Superior temporal gyrus (tissue), 1 donor: ENCODE results near the gene TEX11.
"Not testable (repeated sequence)": the region's sequence is repeated elsewhere in the genome, so short reads cannot be mapped to it uniquely, and the experiment has no call there.

Experiments
- DNase-seq: peaks from one replicate; pipeline ENCODE4 v3.0.0-alpha.2; 2016; ENCODE audit errors: extremely low spot score

The TEX11 gene

DNA sequence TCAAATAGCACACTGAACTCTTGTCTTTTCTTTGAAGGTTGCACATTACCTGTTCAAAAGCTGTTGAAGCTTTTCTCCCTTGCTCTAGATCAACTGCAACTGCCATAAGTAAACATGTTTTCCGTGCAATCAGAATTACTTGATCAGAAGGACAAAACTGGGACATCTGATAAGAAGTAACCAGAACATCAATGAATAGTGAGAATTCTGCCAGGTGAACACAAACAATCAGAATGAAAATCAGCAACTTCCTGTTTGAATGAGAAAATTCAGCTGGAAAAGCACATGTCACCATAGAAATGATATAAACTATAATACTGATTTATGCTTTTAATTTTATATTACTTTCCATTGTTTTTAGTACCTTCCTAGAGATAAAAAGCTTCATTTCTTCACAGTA is 303.2 kb downstream of the TEX11 start:
- DNase-seq: no peak

DNA sequence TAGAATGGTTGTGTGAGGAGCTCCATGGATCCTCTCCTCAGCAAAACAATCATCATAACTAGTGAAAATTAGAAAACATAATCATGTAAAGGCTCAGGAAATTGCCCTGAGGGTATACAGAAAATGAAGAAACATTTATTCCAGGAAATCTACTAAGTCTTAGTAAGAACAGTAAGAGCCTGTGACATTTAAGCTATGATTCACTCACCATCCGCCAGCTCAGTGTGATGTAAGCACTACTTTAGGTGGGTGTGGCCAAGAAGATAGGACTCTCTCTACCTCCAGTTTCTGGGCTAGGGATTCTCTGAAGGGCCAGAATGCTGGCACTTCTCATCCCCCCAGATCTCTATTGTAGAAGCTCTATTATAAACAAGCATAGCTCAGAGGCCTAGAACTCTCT is 316.4 kb downstream of the TEX11 start:
- DNase-seq: no peak

DNA sequence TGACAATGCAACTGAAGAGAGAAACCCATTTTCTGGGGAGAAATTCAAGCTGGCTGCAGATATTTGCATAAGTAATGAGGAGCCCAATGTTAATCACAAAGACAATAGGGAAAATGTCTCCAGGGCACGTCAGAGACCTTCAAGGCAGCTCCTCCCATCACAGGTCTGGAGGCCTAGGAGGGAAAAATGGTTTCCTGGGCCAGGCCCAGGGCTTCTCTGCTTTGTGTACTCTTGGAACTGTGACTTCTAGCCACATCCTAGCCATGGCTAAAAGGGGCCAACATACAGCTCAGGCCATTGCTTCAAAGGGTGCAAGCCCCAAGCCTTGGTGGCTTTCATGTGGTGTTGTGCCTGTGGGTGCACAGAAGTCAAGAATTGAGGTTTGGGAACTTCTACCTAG is 321.4 kb downstream of the TEX11 start:
- not testable (repeated sequence) for DNase-seq

DNA sequence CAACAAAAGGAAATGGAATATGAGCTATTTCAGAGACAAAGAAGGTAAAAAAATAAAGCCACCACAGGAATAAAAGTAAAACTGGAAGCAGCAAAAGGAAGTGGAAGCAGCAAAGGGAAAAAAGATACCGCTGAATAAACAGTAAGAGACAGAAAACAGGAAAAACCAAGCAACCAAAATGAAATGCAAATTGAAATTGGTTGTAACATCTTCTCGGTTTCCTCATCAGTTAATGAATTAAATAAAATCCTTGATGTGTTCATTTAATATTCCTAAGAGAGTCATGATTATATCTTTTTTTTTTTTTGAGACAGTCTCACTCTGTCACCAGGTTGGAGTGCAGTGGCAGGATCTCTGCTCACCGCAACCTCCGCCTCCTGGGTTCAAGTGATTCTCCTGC is 331.1 kb downstream of the TEX11 start:
- no peak for DNase-seq

DNA sequence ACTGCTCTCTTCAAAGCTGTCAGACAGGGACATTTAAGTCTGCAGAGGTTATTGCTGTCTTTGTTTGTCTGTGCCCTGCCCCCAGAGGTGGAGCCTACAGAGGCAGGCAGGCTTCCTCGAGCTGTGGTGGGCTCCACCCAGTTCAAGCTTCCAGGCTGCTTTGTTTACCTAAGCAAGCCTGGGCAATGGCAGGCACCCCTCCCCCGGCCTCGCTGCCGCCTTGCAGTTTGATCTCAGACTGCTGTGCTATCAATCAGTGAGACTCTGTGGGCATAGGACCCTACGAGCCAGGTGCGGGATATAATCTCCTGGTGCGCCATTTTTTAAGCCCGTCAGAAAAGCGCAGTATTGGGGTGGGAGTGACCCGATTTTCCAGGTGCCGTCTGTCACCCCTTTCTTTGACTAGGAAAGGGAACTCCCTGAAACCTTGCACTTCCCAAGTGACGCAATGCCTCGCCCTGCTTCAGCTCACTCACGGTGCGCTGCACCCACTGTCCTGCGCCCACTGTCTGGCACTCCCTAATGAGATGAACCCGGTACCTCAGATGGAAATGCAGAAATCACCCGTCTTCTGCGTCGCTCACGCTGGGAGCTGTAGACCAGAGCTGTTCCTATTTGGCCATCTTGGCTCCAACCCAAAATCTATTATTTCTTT is 338.5 kb downstream of the TEX11 start:
- not testable (repeated sequence) for DNase-seq

DNA sequence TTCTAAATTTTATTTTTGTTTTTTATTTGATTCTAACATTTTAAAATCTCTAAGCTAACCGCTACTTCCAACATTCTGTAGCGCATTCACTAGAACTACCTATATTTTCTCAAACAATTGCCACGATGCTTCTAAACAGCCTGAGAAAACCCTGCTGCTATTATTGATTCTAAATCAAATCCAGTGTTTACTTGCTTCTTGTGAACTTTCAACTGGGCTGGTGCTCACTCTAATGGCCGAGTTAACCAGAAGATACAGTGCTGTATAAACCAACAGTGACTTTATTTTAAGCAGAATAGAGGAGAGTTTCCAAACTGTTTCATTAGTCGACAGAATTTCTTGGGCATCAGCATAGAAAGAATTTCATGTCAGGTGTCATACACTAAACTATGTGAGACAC is 353.6 kb downstream of the TEX11 start:
- no peak for DNase-seq

DNA sequence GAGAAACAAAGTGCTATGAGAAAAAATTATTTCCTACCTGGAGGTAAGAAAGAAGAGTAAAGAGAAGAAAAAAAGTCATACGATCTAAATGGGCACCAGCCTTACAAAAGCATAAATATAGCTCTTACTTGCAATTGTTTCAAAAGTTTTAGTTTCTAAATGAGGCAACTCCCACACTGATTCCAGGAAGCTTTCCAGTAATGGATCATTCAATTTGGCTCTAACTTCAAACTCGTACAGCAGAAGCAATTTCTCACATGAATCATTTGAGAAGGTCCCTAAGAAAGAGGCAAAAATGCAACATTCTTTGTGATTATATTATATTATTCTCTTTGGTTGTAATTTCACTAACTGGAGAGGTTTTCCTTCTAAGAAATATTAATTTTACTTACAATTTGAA is 354.0 kb downstream of the TEX11 start:
- peak; percentile 10 for DNase-seq

DNA sequence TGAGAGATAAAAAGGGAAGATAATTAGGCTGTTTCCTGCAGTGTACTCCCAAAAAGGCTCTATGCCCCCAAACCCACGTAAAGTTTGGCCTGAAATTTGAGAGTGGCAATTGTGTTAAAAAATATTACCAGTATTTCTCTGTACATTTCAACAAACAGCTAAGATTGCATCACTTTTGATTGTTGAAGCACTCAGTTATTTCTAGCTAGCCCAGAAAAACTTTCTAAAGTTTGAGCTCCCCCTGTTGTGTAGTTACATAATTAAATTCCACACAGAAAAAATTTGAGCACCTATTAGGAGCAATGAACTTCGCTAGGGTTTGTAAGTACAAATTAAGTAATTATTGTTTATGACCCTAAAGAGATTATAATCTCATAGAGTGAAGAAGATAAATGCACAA is 354.4 kb downstream of the TEX11 start:
- DNase-seq: no peak

DNA sequence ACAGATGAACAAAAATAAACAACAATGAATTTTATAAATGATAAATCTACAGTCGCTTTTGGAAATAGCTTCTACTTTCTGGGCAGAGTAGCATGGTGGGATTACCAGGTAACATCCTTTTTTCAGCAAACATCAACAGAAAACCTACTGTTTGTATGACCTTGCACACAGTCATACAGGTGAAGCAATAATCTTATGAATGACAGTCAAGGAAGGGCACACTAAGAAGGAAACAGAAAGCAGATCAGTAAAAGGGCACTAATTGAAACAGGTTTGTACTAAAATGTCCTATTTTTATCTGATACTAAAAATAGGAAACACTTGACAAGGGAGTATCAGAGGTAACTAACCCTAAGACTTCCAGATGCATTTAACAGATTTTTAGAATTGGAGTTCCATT is 355.0 kb downstream of the TEX11 start:
- no peak for DNase-seq

DNA sequence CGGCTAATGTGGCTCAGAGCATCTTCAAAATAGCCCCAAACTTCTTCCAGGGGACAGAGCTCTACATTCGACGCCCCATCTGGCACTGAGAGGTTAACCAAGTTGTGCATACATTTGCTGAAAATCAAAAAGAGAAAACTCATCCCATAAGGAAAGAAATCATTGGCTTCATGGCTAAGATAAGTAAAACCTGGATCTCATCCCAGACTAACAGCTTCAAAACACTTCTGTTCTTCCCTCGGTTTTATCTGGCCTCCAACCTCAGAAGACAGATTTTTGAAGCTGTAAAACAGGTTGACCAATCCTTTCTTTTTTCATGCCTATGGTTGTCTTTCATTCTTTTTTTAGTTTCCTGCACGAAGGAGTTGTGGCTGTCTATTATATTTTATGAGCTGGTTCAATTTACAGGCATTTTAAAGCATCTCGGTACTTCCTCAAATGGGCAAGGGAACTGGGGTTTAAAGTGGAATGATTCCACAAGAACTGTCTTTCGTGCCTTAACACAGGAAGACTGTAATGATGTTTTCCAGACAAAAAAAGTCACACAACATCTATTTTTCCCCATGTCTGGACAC is 356.3 kb downstream of the TEX11 start:
- DNase-seq: peak; percentile 12

DNA sequence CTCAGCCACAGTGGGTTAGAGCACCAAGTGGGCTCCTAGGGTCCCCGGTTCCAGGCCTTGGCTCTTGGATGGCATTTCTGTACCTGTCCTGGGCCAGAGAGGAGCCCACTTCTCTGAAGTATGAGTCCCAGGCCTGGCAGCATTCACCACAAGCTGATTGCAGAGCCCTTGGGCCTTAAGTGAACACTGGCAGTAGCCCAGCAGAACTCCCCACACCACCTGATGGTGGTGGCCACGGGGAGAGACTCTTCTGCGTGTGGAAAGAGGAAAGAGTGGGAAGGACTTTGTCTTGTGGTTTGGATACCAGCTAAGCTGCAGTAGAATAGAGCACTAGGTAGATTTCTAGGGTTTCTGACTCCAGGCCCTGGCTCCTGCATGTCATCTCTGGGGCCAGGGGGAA is 359.1 kb downstream of the TEX11 start:
- DNase-seq: no peak

DNA sequence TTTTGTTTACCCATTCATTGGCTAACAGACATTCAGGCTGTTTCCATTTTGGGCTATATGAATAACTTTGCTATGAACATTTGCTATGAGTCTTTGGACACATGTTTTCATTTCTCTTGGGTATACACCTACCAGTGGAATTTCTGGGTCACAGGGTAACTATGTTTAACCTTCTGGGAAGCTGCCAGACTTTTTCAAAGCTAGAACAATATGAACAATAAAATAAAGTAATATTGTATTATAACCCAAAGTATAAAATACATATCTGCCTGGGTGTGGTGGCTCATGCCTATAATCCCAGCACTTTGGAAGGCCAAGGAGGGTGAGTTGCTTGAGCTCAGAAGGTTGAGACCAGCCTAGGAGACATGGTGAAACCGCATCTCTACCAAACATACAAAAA is 373.3 kb downstream of the TEX11 start:
- DNase-seq: no peak

DNA sequence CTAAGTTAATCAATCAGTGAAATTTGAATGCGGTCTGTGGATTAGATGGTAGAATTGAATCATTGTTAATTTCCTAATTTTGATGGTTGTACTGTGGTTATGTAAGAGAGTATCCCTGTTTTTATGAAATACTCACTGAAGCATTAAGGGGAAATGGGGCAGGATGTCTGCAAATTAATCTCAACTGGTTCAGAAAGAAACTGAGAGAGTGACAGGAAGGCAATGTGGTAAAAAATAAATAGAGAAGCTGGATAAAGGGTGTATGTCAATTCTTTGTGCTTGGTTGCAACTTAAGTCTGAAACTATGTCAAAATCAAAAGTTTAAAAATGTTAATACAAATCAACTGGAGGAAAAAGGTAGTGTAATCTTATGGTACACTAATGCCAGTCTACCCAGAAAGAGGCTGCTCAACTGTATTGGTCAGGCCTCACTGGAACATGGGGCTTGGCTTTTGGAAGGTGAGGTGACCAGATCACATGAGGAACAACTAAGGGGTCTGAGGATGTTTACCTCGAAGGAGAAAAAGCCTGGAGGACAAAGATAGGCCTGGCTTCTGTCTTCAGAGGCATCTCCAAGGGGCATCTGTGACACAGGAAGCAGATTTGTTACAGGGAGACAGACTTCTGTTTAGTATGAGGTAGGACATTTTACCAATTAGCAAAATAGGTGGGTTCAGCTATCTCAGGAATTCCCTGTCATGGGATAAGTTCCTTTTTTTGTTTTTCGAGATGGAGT is 380.7 kb downstream of the TEX11 start:
- no peak for DNase-seq

DNA sequence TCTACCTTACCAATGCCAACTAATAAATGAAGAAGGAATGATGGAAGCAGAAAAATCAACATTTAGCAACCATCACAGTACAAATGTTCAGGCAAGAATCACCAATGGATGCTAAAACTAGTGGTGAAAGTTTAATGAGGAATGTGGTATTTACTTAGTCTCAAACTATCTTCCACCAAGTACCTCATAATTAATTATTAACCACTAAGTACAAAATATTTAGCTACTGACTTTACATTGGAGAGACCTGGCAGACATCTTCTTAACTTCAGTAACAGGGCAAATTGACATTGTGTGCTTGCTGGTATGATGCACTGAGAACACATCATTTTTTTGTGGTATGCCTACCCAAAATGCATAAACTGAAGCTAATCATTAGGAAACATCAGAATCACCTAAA is 381.5 kb downstream of the TEX11 start:
- DNase-seq: no peak

DNA sequence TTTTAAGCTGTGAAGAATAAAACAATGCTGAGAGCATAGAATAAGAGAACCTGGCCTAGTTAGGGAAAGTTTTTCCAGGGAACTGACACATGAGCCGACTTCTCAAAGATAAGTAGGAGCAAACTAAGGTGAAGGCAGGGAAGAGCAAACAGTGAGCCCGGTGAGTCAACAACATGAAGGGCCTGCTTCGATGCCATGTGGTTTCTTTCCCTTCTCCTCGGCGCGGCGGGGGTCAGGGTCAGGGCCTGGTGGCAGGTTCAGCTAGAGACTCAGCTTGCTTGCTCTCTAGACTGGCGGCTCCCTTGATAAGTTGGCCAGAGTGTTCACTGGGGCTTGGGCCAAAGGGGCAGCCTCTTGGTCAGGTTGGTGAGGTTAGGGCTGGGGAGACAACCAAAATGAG is 382.8 kb downstream of the TEX11 start:
- no peak for DNase-seq

DNA sequence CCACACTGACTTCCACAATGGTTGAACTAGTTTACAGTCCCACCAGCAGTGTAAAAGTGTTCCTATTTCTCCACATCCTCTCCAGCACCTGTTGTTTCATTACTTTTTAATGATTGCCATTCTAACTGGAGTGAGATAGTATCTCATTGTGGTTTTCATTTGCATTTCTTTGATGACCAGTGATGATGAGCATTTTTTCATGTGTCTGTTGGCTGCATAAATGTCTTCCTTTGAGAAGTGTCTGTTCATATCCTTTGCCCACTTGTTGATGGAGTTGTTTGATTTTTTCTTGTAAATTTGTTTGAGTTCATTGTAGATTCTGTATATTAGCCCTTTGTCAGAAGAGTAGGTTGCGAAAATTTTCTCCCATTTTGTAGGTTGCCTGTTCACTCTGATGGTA is 392.8 kb downstream of the TEX11 start:
- DNase-seq: not testable (repeated sequence)

DNA sequence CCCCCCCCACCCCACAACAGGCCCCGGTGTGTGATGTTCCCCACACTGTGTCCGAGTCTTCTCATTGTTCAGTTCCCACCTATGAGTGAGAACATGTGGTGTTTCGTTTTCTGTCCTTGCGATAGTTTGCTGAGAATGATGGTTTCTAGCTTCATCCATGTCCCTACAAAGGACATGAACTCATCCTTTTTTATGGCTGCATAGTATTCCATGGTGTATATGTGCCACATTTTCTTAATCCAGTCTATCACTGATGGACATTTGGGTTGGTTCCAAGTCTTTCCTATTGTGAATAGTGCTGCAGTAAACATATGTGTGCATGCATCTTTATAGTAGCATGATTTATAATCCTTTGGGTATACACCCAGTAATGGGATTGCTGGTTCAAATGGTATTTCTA is 393.2 kb downstream of the TEX11 start:
- not testable (repeated sequence) for DNase-seq

DNA sequence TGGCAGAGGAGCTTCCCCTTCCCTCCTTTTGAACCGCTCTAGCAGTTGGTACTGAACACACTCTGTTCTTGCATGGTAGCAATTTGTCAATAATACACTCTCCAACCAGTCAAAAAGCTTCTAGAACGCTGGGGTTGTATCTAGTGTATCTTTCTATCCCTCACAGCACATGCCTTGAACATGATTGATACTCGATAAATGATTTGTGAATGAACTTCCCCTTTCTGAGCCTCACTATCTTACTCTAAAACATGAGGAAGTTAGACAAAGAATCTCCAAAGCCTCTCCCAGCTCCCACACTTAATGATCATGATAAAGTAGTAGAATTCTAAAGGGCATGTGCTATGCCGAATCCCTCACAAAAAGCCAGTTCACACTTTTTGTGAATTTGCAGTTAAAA is 399.4 kb downstream of the TEX11 start:
- DNase-seq: no peak

DNA sequence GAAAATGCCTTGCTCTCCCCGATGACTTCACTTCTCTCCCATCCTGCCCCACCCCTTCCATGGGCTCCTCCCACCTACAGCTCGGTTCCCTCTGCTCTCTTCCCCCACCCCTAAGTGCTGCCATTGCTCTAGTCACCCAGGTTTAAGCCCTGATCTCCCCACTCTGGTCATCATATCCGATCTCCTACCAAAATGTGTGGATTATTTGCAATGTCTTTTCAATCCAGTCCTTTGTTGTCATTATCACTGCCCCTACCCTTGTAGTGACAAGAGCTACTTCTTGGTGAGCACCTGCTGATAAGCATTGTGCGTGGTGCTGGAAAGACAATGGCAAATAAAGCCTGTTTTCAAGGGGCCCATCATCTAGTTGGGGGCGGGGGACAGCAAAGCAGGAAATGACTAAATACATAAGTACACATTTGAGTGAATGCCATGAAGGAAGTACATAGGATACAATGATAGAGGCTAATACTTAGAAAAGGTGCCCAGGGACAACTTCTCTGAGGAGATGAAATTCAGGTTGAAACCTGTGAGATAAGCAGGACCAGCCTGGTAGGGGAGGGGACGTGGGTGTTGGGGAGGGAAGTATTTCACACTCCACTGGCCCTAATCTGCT is 400.1 kb downstream of the TEX11 start:
- DNase-seq: no peak

DNA sequence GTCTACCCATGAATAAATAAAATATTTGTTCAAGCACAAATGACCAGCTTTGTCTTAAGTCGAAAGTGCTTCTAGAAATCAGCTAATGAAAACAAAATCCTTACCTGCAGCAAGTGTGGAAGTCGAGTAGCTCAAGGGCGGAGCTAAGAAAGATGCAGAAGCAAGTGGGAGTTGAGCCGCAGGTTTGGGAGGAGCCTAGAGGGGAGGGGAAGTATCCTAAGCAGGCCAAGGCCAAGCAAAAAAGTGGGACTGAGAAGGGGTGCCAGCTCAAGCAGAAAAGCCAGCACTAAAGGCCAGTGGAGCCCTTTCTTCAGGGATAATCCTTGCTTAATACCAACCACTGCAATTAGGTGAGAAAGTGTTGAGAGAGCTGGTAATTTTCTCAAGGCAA is 403.1 kb downstream of the TEX11 start:
- no peak for DNase-seq

DNA sequence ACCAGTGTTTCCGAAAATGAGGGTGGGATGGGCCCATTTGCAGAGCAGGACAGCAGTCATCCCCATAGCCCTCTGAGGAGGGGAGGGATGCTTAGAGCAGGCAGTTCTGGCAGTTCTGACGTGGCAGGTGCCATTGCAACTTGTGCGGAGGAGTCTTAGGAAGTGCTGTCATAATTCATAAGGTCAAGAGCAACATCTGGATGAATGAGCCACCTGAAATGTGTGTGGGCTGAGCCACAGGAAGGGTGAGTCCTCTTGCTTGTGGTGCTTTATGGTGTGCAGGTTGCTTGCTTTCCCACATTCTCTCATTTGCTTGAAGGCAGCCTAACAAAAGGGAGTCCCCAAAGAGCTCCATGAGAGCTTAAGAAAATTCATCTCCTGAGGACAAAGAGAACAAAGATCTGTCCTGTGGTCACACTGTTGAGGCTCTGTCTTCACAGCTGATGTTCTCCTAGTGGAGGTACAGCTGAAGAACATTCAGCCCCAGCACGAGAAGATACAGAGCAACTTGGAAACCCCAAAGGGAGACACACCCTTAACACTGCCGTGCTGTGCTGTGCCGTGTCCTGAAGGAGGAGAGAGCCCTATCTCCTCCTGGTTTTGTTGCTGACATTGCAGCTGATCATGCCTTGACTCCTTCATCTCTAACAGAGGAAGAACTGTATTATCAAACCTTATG is 403.6 kb downstream of the TEX11 start:
- no peak for DNase-seq

DNA sequence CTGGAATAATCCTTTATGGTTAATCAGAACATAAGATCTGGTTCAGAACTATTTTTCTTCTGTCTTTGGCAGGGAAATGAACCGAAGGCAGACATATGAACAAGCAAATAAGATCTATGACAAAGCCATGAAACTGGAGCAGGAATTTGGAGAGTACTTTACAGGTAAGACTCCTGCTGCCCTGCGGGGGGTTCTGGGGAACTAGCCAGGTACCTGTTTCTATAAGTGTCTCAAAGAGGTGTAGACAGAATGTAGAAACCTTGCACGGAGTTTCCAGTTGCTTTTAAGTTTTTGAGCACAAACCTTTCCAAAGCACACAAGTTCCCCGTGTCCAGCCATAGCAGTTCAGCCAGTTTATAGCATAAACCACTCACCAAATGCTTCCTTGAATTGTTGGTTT is 407.7 kb downstream of the TEX11 start:
- DNase-seq: no peak
